ENCODE data around the gene ZNF322.
A peak's percentile ranks its signal among the peaks of the same experiment; 100 is the strongest.

Gene ZNF322

GRCh38 chr6:26613201-26613600 lies 46.3 kb downstream of the ZNF322 start:
- H3K4me1 ChIP-seq (ENCODE audit: low read depth, poor library complexity, severe bottlenecking) = peaks cover under 1% of the 10 kb centered on the region
- no peak overlapping the region for H3K4me3 ChIP-seq (IDR thresholded peaks at IDR 0.05; ENCODE audit: insufficient read depth, low read depth, low read length)
- no peaks in the 10 kb centered on the region for H3K79me2 ChIP-seq (ENCODE audit: insufficient read depth, low read depth)
- no peaks in the 10 kb centered on the region for H3K27me3 ChIP-seq (ENCODE audit: insufficient read depth, low read depth)
- no peaks in the 10 kb centered on the region for H4K20me1 ChIP-seq (ENCODE audit: insufficient read depth)
- no peak overlapping the region for H3K9ac ChIP-seq
- no peak overlapping the region for H2AFZ ChIP-seq (ENCODE audit: low read depth)
- H3K27ac ChIP-seq = no peak overlapping the region
- no peak overlapping the region for H3K4me2 ChIP-seq
- no peaks in the 10 kb centered on the region for H3K36me3 ChIP-seq (ENCODE audit: insufficient read depth)
- TF ChIP-seq, protein P1, sequence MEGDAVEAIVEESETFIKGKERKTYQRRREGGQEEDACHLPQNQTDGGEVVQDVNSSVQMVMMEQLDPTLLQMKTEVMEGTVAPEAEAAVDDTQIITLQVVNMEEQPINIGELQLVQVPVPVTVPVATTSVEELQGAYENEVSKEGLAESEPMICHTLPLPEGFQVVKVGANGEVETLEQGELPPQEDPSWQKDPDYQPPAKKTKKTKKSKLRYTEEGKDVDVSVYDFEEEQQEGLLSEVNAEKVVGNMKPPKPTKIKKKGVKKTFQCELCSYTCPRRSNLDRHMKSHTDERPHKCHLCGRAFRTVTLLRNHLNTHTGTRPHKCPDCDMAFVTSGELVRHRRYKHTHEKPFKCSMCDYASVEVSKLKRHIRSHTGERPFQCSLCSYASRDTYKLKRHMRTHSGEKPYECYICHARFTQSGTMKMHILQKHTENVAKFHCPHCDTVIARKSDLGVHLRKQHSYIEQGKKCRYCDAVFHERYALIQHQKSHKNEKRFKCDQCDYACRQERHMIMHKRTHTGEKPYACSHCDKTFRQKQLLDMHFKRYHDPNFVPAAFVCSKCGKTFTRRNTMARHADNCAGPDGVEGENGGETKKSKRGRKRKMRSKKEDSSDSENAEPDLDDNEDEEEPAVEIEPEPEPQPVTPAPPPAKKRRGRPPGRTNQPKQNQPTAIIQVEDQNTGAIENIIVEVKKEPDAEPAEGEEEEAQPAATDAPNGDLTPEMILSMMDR (conservative IDR thresholded peaks at IDR 0.05; ENCODE audit: low read depth, low read length) = no peak

- Histone ChIP-seq H4K20me1 (ENCODE audit: insufficient read depth) (no peaks in the 10 kb centered on the region), H3K79me2 (ENCODE audit: insufficient read depth, low read depth) (no peaks in the 10 kb centered on the region), H3K4me2 (no peak overlapping the region), H3K27me3 (ENCODE audit: insufficient read depth, low read depth) (no peaks in the 10 kb centered on the region), H3K36me3 (ENCODE audit: insufficient read depth) (no peaks in the 10 kb centered on the region), H3K4me1 (ENCODE audit: low read depth, poor library complexity, severe bottlenecking) (peaks cover 15% of the 10 kb centered on the region), H2AFZ (ENCODE audit: low read depth) (no peak overlapping the region), H3K9ac (no peak overlapping the region), H3K4me3 (IDR thresholded peaks at IDR 0.05; ENCODE audit: insufficient read depth, low read depth, low read length) (no peak overlapping the region), H3K27ac (no peak overlapping the region)
- TF ChIP-seq, protein P1 (conservative IDR thresholded peaks at IDR 0.05; ENCODE audit: low read depth, low read length) = no peak
Measured at GRCh38 chr6:26611599-26611998, 47.9 kb downstream of the ZNF322 start.

DNA sequence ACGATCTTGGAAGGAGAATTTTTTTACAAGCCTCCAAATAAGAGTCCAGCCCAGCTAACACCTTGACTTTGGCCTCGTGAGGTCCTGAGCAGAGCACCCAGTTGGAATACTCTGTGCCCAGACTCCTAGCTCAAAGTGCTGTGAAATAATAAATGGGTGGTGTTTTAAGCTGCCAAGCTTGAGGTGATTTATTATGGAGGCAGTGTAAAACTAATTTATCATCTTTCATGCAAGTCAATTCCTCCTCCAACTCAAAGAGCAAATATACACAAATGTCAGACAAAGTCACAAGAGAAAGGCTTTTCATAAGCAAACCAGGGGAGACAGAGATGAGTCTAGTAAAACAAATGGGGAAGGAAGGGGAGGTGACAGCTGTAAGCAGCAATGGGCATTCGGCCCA lies 50.1 kb downstream of the ZNF322 start:
- no peaks in the 10 kb centered on the region for H3K36me3 ChIP-seq (ENCODE audit: insufficient read depth)
- no peaks in the 10 kb centered on the region for H4K20me1 ChIP-seq (ENCODE audit: insufficient read depth)
- no peak overlapping the region for H3K9ac ChIP-seq
- H3K4me1 ChIP-seq (ENCODE audit: low read depth, poor library complexity, severe bottlenecking) = peaks cover 16% of the 10 kb centered on the region
- H3K79me2 ChIP-seq (ENCODE audit: insufficient read depth, low read depth) = no peaks in the 10 kb centered on the region
- no peak overlapping the region for H3K4me2 ChIP-seq
- H3K27ac ChIP-seq = no peak overlapping the region
- TF ChIP-seq, protein P1 (conservative IDR thresholded peaks at IDR 0.05; ENCODE audit: low read depth, low read length) = no peak
- no peak overlapping the region for H2AFZ ChIP-seq (ENCODE audit: low read depth)
- no peak overlapping the region for H3K4me3 ChIP-seq (IDR thresholded peaks at IDR 0.05; ENCODE audit: insufficient read depth, low read depth, low read length)
- no peaks in the 10 kb centered on the region for H3K27me3 ChIP-seq (ENCODE audit: insufficient read depth, low read depth)

DNA sequence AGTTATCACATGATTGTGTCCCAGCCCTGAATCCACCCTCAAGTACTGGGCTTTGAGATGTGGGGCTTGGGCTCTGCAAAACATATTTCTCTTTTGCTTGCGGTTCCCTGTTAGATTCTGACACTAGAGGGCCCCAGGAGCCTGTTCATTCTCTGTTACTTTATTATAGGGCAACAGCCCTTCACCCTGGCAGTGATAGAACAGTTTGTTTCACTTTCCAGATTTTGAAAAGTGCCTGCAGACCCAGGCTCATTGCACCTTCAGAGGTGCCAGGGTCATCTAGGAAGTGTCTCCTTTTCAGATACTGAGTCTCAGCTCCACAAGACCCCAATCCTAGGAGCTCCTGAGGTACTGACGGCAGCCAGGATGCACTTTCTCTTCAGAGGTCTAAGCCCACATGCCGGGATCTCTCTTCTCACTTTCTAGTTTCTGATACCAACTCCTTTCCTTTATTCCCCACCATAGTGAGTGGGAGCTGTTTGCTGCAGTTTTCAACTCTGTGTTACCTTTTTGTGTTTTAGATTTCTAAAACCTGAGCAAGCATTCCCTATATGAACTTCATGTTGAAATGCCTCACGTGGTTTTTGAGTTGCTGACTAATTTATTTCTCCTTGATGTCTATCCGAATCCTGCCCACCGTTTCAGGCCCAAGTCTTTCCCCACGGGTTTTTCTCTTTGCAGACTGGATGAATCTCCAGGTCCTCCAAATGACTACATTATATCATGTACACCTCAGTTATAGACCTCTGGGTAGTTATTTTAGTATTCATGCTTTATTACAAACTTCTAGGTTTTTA lies 51.9 kb downstream of the ZNF322 start:
- TF ChIP-seq, protein P1 (conservative IDR thresholded peaks at IDR 0.05; ENCODE audit: low read depth, low read length) = peak; percentile 88
- Histone ChIP-seq H3K4me2 (peak overlapping the region; percentile 61), H3K27ac (peak overlapping the region; percentile 45), H3K9ac (peak overlapping the region; percentile 37; the same call in 1 of the 2 replicates), H3K36me3 (ENCODE audit: insufficient read depth) (no peaks in the 10 kb centered on the region), H2AFZ (ENCODE audit: low read depth) (peak overlapping the region; percentile 77), H3K4me1 (ENCODE audit: low read depth, poor library complexity, severe bottlenecking) (peaks cover 16% of the 10 kb centered on the region), H3K4me3 (IDR thresholded peaks at IDR 0.05; ENCODE audit: insufficient read depth, low read depth, low read length) (no peak overlapping the region), H3K79me2 (ENCODE audit: insufficient read depth, low read depth) (no peaks in the 10 kb centered on the region), H3K27me3 (ENCODE audit: insufficient read depth, low read depth) (no peaks in the 10 kb centered on the region), H4K20me1 (ENCODE audit: insufficient read depth) (no peaks in the 10 kb centered on the region)
